Left lung (tissue), 10 donors: ENCODE results near the gene SIVA1. TPM values are rescaled to one million over a fixed set of nuclear protein-coding genes. Genes with fewer than 3 reads are reported as not detected.

Experiments used
- ATAC-seq: fragments of 200-7000 bp; cut with Tn5 transposase; one replicate; pipeline ENCODE4 v1.9.1; 2020; ENCODE audit warnings: moderate library complexity
- DNase-seq, 4 donors: peaks; one replicate each; pipeline ENCODE4 v3.0.0-alpha.2; 2013 to 2020
- H3K27ac ChIP-seq, 2 donors: fragments of 200-600 bp; sonication (generic) in 1 of 2; one replicate each; pipeline versions ENCODE4 v1.5.0 to v1.8.0; 2020 to 2021
- H3K27me3 ChIP-seq, 2 donors: fragments of 200-600 bp; sonication (generic) in 1 of 2; one replicate each; pipeline versions ENCODE4 v1.5.0 to v1.8.0; 2020 to 2021
- H3K36me3 ChIP-seq, 2 donors: fragments of 200-600 bp; sonication (generic) in 1 of 2; one replicate each; pipeline versions ENCODE4 v1.5.0 to v1.8.0; 2020 to 2021
- H3K4me1 ChIP-seq, 2 donors: fragments of 200-600 bp; one replicate each; pipeline ENCODE4 v1.8.0; 2021
- H3K4me3 ChIP-seq, 2 donors: fragments of 200-600 bp; sonication (generic) in 1 of 2; one replicate each; pipeline versions ENCODE4 v1.5.0 to v1.8.0; 2020 to 2021; ENCODE audit warnings: mild to moderate bottlenecking in 1 of 2
- H3K9me3 ChIP-seq, 2 donors: fragments of 200-600 bp; sonication (generic) in 1 of 2; one replicate each; pipeline versions ENCODE4 v1.5.0 to v1.8.0; 2020 to 2021
- CTCF ChIP-seq, 2 donors: fragments of 200-600 bp; sonication (generic) in 1 of 2; IDR thresholded peaks; one replicate each; pipeline versions ENCODE4 v1.5.0 to v1.8.0; 2021; ENCODE audit warnings: antibody characterized with exemption in 2 of 2
- intact Hi-C, 2 donors: fragments of 100-400 bp; cut with DNase I; formaldehyde crosslinking; loops; one replicate each; pipeline versions ENCODE4 v1.11.2 to v1.14.2; 2022
- polyA plus RNA-seq, 6 donors: library from polyadenylated mRNA; unstranded; fragments of 120-200 nt; gene quantifications; one replicate each; pipeline ENCODE4 v1.2.1, GENCODE V29; 2013; ENCODE audit not compliant: insufficient read length in 6 of 6
- total RNA-seq, 2 donors: library from RNA; stranded (reverse); fragmentation: NEBNext Ultra II Directional; extraction: Animal tissue kit (Norgen Biotek cat#: 25700); gene quantifications; one replicate each; pipeline ENCODE4 v1.2.1, GENCODE V29; 2021
- donor health status: DM: no; HTN: yes; CAD: no.
- donor health status: DM: no; HTN: no; CAD: no.

Gene SIVA1
- total and polyA plus RNA-seq, 8 donors: 54.4 to 88.4 (median 72.0) TPM

- TF ChIP-seq CTCF (IDR thresholded peaks at IDR 0.05): no peak
- Histone ChIP-seq H3K27me3 (no peaks in the 10 kb centered on the region), H3K9me3 (no peaks in the 10 kb centered on the region), H3K27ac (peak overlapping the region; percentile 54 to 90), H3K4me1 (peaks cover 10 to 27% of the 10 kb centered on the region in 2 donors), H3K4me3 (peak overlapping the region; percentile 93 to 94), H3K36me3 (peaks cover 0 to 15% of the 10 kb centered on the region in 2 donors)
- intact Hi-C loops: no loop called here
- ATAC-seq: no peak
- DNase-seq: peak in 1 of 4 donors; percentile 89
These were observed 1.2 kb upstream of the SIVA1 start for GRCh38 chr14:104751539-104752422.

GRCh38 chr14:104752423-104752734 is 568 bp upstream of the SIVA1 start:
- peak overlapping the region; percentile 54 to 90 for H3K27ac ChIP-seq
- ATAC-seq (no peak), DNase-seq (no peak)
- H3K4me3 ChIP-seq: peak overlapping the region; percentile 93 to 94
- peaks cover 10 to 27% of the 10 kb centered on the region in 2 donors for H3K4me1 ChIP-seq
- intact Hi-C loops: no loop called here
- H3K9me3 ChIP-seq: no peaks in the 10 kb centered on the region
- H3K36me3 ChIP-seq: peaks cover 0 to 21% of the 10 kb centered on the region in 2 donors
- no peak for TF ChIP-seq CTCF (IDR thresholded peaks at IDR 0.05)
- no peaks in the 10 kb centered on the region for H3K27me3 ChIP-seq

- peak overlapping the region; percentile 93 to 94 for H3K4me3 ChIP-seq
- no peaks in the 10 kb centered on the region for H3K9me3 ChIP-seq
- no peak for TF ChIP-seq CTCF (IDR thresholded peaks at IDR 0.05)
- DNase-seq: peak in 2 of 4 donors; percentile 52 to 86
- H3K36me3 ChIP-seq: peaks cover 0 to 34% of the 10 kb centered on the region in 2 donors
- peaks cover 10 to 27% of the 10 kb centered on the region in 2 donors for H3K4me1 ChIP-seq
- intact Hi-C loops: no loop called here
- H3K27me3 ChIP-seq: no peaks in the 10 kb centered on the region
- peak; percentile 3 for ATAC-seq
- peak overlapping the region; percentile 61 to 90 for H3K27ac ChIP-seq
These were observed 723 bp downstream of the SIVA1 start for GRCh38 chr14:104753528-104754212.

- Histone ChIP-seq H3K9me3 (no peaks in the 10 kb centered on the region), H3K36me3 (peaks cover 0 to 41% of the 10 kb centered on the region in 2 donors), H3K27me3 (no peaks in the 10 kb centered on the region), H3K4me1 (peaks cover 10 to 27% of the 10 kb centered on the region in 2 donors), H3K27ac (no peak overlapping the region), H3K4me3 (peak overlapping the region; percentile 93 to 94)
- DNase-seq (peak in 1 of 4 donors; percentile 35), ATAC-seq (no peak)
- intact Hi-C loops: no loop called here
- no peak for TF ChIP-seq CTCF (IDR thresholded peaks at IDR 0.05)
These were observed 1.4 kb downstream of the SIVA1 start for GRCh38 chr14:104754213-104754851.
